NB4 (cell line): Measurements from ENCODE around the gene NCOA6.

Experiments used
- DNase-seq: peaks from one replicate; pipeline ENCODE4 v3.0.0; 2010; ENCODE audit warnings: low read depth
- H3K4me3 ChIP-seq: one replicate; pipeline ENCODE4 v1.5.1; 2011; ENCODE audit warnings: mild to moderate bottlenecking, low read depth, low read length, moderate library complexity
- MYC ChIP-seq: IDR thresholded peaks from 2 replicates; pipeline ENCODE4 v1.6.1; 2011; ENCODE audit warnings: low read depth, low read length
- POLR2A ChIP-seq: IDR thresholded peaks from 2 replicates; pipeline ENCODE4 v1.6.1; 2011; ENCODE audit warnings: mild to moderate bottlenecking; ENCODE audit not compliant: insufficient read length; ENCODE audit errors: extremely low read depth
- TF ChIP-seq, protein P1 (sequence below): IDR thresholded peaks from one replicate; pipeline ENCODE4 v1.5.1; 2012; ENCODE audit warnings: low read depth, low read length
- TF ChIP-seq, protein P2 (sequence below): IDR thresholded peaks from 2 replicates; pipeline ENCODE4 v1.6.1; 2011; ENCODE audit warnings: low read depth, low read length

The NCOA6 gene

DNA sequence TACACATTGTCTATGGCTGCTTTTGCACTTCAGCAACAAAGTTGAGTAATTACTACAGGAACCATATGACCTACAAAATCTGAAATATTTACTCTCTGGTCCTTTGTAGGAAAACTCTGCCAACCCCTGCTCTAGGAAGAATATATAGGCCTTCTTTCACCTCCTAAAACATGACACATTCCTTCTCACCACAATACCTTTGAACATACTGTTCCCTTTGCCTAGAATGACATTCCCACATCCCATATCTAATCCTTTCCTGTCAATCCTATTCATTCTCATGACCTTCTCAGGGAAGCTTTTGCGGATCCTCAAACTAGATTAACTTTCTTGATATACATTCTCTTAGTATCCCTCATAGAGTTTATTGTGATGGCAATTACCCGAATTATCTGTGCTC lies 18.0 kb upstream of the NCOA6 start:
- no peak for DNase-seq

DNA sequence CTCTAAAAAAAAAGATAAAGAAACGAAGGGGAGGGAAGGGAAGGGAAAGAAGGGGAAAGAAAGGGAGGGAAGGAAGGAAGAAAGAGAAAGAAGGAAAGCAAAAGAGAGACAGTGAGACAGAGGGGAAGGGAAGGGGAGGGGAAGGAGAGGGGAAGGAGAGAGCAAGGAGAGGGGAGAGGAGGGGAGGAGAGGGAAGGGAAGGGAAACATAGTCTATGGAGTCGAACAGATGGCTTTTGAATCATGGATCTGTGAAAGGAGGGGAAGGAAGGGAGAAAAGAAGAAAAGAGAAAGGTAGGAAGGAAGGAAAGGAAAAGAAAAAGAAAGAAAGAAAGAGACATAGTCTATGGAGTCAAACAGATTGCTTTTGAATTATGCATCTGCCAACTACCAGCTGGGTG lies 16.7 kb upstream of the NCOA6 start:
- no peak overlapping the region for H3K4me3 ChIP-seq
- no peak for DNase-seq
- no peak for TF ChIP-seq MYC
- TF ChIP-seq, protein P1, sequence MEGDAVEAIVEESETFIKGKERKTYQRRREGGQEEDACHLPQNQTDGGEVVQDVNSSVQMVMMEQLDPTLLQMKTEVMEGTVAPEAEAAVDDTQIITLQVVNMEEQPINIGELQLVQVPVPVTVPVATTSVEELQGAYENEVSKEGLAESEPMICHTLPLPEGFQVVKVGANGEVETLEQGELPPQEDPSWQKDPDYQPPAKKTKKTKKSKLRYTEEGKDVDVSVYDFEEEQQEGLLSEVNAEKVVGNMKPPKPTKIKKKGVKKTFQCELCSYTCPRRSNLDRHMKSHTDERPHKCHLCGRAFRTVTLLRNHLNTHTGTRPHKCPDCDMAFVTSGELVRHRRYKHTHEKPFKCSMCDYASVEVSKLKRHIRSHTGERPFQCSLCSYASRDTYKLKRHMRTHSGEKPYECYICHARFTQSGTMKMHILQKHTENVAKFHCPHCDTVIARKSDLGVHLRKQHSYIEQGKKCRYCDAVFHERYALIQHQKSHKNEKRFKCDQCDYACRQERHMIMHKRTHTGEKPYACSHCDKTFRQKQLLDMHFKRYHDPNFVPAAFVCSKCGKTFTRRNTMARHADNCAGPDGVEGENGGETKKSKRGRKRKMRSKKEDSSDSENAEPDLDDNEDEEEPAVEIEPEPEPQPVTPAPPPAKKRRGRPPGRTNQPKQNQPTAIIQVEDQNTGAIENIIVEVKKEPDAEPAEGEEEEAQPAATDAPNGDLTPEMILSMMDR: no peak
- TF ChIP-seq, protein P2, sequence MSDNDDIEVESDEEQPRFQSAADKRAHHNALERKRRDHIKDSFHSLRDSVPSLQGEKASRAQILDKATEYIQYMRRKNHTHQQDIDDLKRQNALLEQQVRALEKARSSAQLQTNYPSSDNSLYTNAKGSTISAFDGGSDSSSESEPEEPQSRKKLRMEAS: no peak

More for the DNA sequence above, 18.0 kb upstream of the NCOA6 start:
- H3K4me3 ChIP-seq: no peak overlapping the region
- TF ChIP-seq, protein P1: no peak
- TF ChIP-seq, protein P2: no peak
- TF ChIP-seq MYC (no peak), POLR2A (no peak)

DNA sequence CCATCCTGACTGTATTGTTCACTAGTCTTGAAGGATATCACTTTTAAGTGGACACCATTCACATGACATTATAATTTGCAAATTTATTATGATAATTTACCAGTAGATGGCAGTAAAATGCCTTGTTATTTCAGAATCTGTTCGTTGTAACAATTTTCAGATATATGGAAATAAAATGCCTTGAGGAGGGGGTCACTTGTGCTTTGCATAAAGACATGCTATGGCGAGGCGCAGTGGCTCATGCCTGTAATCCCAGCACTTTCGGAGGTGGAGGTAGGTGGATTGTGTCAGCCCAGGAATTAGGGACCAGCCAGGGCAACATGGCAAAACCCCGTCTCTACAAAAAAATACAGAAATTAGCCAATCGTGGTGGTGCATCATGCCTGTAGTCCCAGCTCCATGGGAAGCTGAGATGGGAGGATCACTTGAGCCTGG lies 9.0 kb upstream of the NCOA6 start:
- TF ChIP-seq, protein P1: no peak
- TF ChIP-seq, protein P2: no peak
- no peak for TF ChIP-seq MYC
- H3K4me3 ChIP-seq: no peak overlapping the region
- DNase-seq: peak; percentile 68

DNA sequence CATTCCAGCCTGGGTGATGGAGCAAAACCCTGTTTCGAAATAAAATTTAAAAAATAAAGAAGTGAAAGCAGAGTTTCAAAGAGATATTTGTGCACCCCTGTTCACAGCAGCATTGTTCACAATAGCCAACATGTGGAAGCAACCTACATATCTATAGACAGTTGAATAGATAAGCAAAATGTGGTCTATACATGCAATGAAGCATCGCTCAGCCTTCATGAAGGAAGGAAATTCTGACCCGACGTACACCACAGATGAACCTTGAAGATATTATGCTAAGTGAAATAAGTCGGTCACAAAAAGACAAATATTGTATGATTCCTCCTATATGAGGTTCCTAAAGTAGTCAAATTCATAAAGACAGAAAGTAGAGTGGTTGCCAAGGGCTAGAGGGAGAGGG lies 6.5 kb upstream of the NCOA6 start:
- DNase-seq: peak; percentile 23
- TF ChIP-seq, protein P1: no peak
- TF ChIP-seq POLR2A (no peak), MYC (no peak)
- TF ChIP-seq, protein P2: no peak
- no peak overlapping the region for H3K4me3 ChIP-seq

DNA sequence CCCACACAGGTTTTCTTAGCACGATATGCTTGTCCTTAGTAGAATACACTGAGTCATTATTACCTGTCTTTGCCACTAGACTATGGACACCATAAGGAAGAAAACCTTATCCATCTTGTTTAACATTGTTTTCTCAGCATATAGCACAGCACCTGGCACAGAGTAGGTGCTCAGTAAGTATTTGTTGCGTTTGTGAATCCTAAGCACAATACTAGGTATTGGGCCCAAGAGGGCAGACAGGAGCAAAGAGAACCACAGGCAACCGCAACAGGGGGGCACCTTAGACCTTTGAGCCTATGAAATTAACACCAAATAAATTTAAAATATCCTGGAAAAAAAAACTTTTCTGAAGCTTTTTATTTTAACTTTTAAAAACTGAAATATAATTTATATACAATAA lies 3.7 kb upstream of the NCOA6 start:
- TF ChIP-seq, protein P1: no peak
- TF ChIP-seq, protein P2: no peak
- TF ChIP-seq POLR2A: no peak
- no peak for TF ChIP-seq MYC
- H3K4me3 ChIP-seq: no peak overlapping the region
- peak; percentile 12 for DNase-seq
